Calu3 (cell line): Measurements from ENCODE around the gene NUP50. TPM values are rescaled to one million over a fixed set of nuclear protein-coding genes. Genes with fewer than 3 reads are reported as not detected.

ENCODE experiments used
- BruUV-seq: library from RNA; stranded (reverse); fragments of 400-500 nt; replicated peaks from 2 replicates; lab custom pipeline; 2021; lab: Mats Ljungman, UMichigan
- CTCF ChIA-PET: fragments of 300-600 bp; sonication (Branson Sonifier 250); formaldehyde crosslinking; loops from one replicate; lab custom pipeline; 2022; ENCODE audit warnings: antibody characterized with exemption; lab: Charles Lee
- DNase-seq: peaks from one replicate; pipeline ENCODE4 v3.0.0; 2022
- H3K27ac Mint-ChIP-seq: one replicate; pipeline ENCODE4 v1.8.0; 2022; ENCODE audit warnings: mixed read lengths; ENCODE audit not compliant: unreplicated experiment
- H3K27me3 Mint-ChIP-seq: one replicate; pipeline ENCODE4 v1.8.0; 2022; ENCODE audit warnings: mixed read lengths; ENCODE audit not compliant: unreplicated experiment
- H3K36me3 Mint-ChIP-seq: one replicate; pipeline ENCODE4 v1.8.0; 2022; ENCODE audit warnings: mild to moderate bottlenecking, moderate library complexity, mixed read lengths; ENCODE audit not compliant: insufficient read depth, unreplicated experiment
- H3K4me1 Mint-ChIP-seq: one replicate; pipeline ENCODE4 v1.8.0; 2022; ENCODE audit warnings: mild to moderate bottlenecking, low read depth, mixed read lengths; ENCODE audit not compliant: unreplicated experiment
- H3K4me3 Mint-ChIP-seq: one replicate; pipeline ENCODE4 v1.8.0; 2022; ENCODE audit warnings: mild to moderate bottlenecking, low read depth, moderate library complexity, mixed read lengths; ENCODE audit not compliant: unreplicated experiment
- H3K9me3 Mint-ChIP-seq: one replicate; pipeline ENCODE4 v1.8.0; 2022; ENCODE audit warnings: low read depth, mixed read lengths; ENCODE audit not compliant: unreplicated experiment
- CTCF ChIP-seq: fragments of 200-600 bp; IDR thresholded peaks from one replicate; pipeline ENCODE4 v1.8.0; 2022; ENCODE audit warnings: antibody characterized with exemption; ENCODE audit not compliant: unreplicated experiment
- intact Hi-C: fragments of 100-400 bp; cut with micrococcal nuclease; formaldehyde crosslinking; loops from one replicate; pipeline ENCODE4 v1.10.0; 2022; ENCODE audit not compliant: unreplicated experiment
- total RNA-seq: library from RNA; stranded (reverse); gene quantifications from 2 replicates; pipeline ENCODE4 v1.2.3, GENCODE V29; 2022

NUP50 gene
- total RNA-seq, 1 experiment from 2014 or later: 107 TPM

- Mint-ChIP-seq H3K4me3 (no peak overlapping the region), H3K27me3 (no peaks in the 10 kb centered on the region), H3K4me1 (no peaks in the 10 kb centered on the region), H3K9me3 (no peaks in the 10 kb centered on the region), H3K36me3 (peaks cover 30% of the 10 kb centered on the region), H3K27ac (no peak overlapping the region)
- CTCF ChIA-PET: interaction anchor here (1.2 to 2.0 kb wide), 3 partner anchors 10 to 56 kb away, joined by 4 to 6 read pairs (median 6); no protein-coding TSS in a partner anchor
- no TSS peak for BruUV-seq
- intact Hi-C loops: no loop called here
- no peak for TF ChIP-seq CTCF
- DNase-seq: no peak
Measured at GRCh38 chr22:45208696-45208992, 44.9 kb downstream of the NUP50 start.

GRCh38 chr22:45208993-45209838, 45.5 kb downstream of the NUP50 start:
- H3K9me3 Mint-ChIP-seq: no peaks in the 10 kb centered on the region
- H3K36me3 Mint-ChIP-seq: peaks cover 30% of the 10 kb centered on the region
- peak; percentile 91 for TF ChIP-seq CTCF
- H3K27ac Mint-ChIP-seq: peak overlapping the region; percentile 8
- peak; percentile 29 for DNase-seq
- no TSS peak for BruUV-seq
- no peak overlapping the region for H3K4me3 Mint-ChIP-seq
- intact Hi-C loops: no loop called here
- no peaks in the 10 kb centered on the region for H3K27me3 Mint-ChIP-seq
- no peaks in the 10 kb centered on the region for H3K4me1 Mint-ChIP-seq
- CTCF ChIA-PET: interaction anchor here (0.6 to 2.0 kb wide), 5 partner anchors 11 to 86 kb away, joined by 3 to 6 read pairs (median 4); no protein-coding TSS in a partner anchor

GRCh38 chr22:45210174-45210573, 46.4 kb downstream of the NUP50 start:
- no peak for DNase-seq
- Mint-ChIP-seq H3K4me1 (no peaks in the 10 kb centered on the region), H3K36me3 (peaks cover 25% of the 10 kb centered on the region), H3K4me3 (no peak overlapping the region), H3K27me3 (no peaks in the 10 kb centered on the region), H3K27ac (peak overlapping the region; percentile 8), H3K9me3 (no peaks in the 10 kb centered on the region)
- intact Hi-C loops: no loop called here
- TF ChIP-seq CTCF: no peak
- BruUV-seq: no TSS peak
- CTCF ChIA-PET: interaction anchor here (1.4 kb wide), 1 partner anchor 54 kb away, joined by 4 read pairs; no protein-coding TSS in a partner anchor

- Mint-ChIP-seq H3K36me3 (peaks cover 23% of the 10 kb centered on the region), H3K4me3 (no peak overlapping the region)
Measured at GRCh38 chr22:45210577-45210976, 46.9 kb downstream of the NUP50 start.

More at GRCh38 chr22:45210577-45210976, 46.9 kb downstream of the NUP50 start:
- TF ChIP-seq CTCF: no peak
- no TSS peak for BruUV-seq
- intact Hi-C loops: no loop called here
- Mint-ChIP-seq H3K9me3 (no peaks in the 10 kb centered on the region), H3K27me3 (no peaks in the 10 kb centered on the region), H3K27ac (no peak overlapping the region), H3K4me1 (no peaks in the 10 kb centered on the region)
- CTCF ChIA-PET: no interaction called here
- DNase-seq: no peak
